ENCODE results near the gene KIF6. TPM values are rescaled to one million over a fixed set of nuclear protein-coding genes. Genes with fewer than 3 reads are reported as not detected.

Gene KIF6
- total RNA-seq, 2 experiments from 2014 or later = 0.62 to 0.96 TPM

- Mint-ChIP-seq H3K27ac (no peak overlapping the region), H3K27me3 (peaks cover 9% of the 10 kb centered on the region), H3K4me1 (no peaks in the 10 kb centered on the region), H3K4me3 (no peak overlapping the region), H3K9me3 (no peaks in the 10 kb centered on the region), H3K36me3 (no peaks in the 10 kb centered on the region)
- DNase-seq = no peak
Observed at GRCh38 chr6:39653612-39654011, 71.6 kb downstream of the KIF6 start.

- Mint-ChIP-seq H3K4me3 (no peak overlapping the region), H3K27me3 (peaks cover 9% of the 10 kb centered on the region), H3K9me3 (no peaks in the 10 kb centered on the region), H3K27ac (no peak overlapping the region), H3K36me3 (no peaks in the 10 kb centered on the region), H3K4me1 (no peaks in the 10 kb centered on the region)
- DNase-seq = no peak
Observed at GRCh38 chr6:39649996-39650395, 75.2 kb downstream of the KIF6 start.

GRCh38 chr6:39646751-39647420 is 78.3 kb downstream of the KIF6 start:
- no peak for DNase-seq
- no peak overlapping the region for H3K4me3 Mint-ChIP-seq
- no peak overlapping the region for H3K27ac Mint-ChIP-seq
- H3K27me3 Mint-ChIP-seq = peaks cover 11% of the 10 kb centered on the region
- no peaks in the 10 kb centered on the region for H3K36me3 Mint-ChIP-seq
- H3K4me1 Mint-ChIP-seq = no peaks in the 10 kb centered on the region
- H3K9me3 Mint-ChIP-seq = no peaks in the 10 kb centered on the region

DNA sequence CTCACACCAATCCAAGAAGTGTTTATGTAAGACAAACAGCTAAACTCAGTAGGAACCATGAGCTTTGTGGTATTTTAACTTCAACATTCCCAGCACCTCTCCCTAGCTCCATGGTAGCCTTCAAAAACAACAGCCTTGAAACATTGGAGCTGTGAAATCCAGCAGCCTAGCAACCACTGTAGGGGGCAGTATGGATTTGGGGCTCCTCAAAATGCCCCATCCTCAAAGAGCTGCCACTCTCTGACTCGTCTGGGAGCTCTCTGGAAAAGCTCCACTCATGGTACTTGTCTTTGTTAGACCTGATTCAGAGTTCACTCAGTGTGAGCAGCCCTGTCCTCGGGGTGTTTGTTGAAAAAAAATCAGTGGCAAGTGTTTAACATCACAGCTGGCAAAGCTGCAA is 82.9 kb downstream of the KIF6 start:
- no peaks in the 10 kb centered on the region for H3K9me3 Mint-ChIP-seq
- no peaks in the 10 kb centered on the region for H3K4me1 Mint-ChIP-seq
- no peak overlapping the region for H3K4me3 Mint-ChIP-seq
- H3K27me3 Mint-ChIP-seq = peaks cover 9% of the 10 kb centered on the region
- no peaks in the 10 kb centered on the region for H3K36me3 Mint-ChIP-seq
- no peak overlapping the region for H3K27ac Mint-ChIP-seq
- DNase-seq = no peak

- H3K27ac Mint-ChIP-seq = no peak overlapping the region
- H3K9me3 Mint-ChIP-seq = no peaks in the 10 kb centered on the region
- no peaks in the 10 kb centered on the region for H3K36me3 Mint-ChIP-seq
- no peaks in the 10 kb centered on the region for H3K4me1 Mint-ChIP-seq
- no peak overlapping the region for H3K4me3 Mint-ChIP-seq
- H3K27me3 Mint-ChIP-seq = peaks cover 15% of the 10 kb centered on the region
- DNase-seq = no peak
Observed at GRCh38 chr6:39638126-39638822, 86.9 kb downstream of the KIF6 start.

- Mint-ChIP-seq H3K27ac (no peak overlapping the region), H3K4me1 (no peaks in the 10 kb centered on the region), H3K36me3 (no peaks in the 10 kb centered on the region), H3K9me3 (no peaks in the 10 kb centered on the region), H3K27me3 (peaks cover 15% of the 10 kb centered on the region), H3K4me3 (no peak overlapping the region)
- DNase-seq = no peak
Observed at GRCh38 chr6:39634646-39635341, 90.4 kb downstream of the KIF6 start.

DNA sequence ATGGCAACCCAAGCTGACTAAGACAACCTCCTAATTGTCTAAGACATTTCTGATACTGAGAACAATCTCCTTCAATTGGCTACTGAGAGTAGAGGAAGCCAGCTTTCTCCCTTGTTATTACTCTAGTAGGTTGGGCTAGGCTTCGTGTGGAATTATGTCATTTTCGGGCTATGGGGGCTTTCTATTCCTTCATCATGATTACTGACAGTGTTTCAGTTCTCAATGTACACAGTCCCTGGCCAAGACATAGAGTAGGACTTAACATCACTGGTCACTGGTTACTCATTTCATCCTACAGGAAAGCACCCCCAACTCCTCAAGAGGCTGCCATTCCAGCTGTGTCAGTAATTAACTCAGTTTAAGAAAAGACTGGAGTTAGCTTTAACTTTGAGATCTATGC is 100.0 kb downstream of the KIF6 start:
- H3K9me3 Mint-ChIP-seq = no peaks in the 10 kb centered on the region
- no peaks in the 10 kb centered on the region for H3K4me1 Mint-ChIP-seq
- H3K27me3 Mint-ChIP-seq = peaks cover 21% of the 10 kb centered on the region
- no peak overlapping the region for H3K27ac Mint-ChIP-seq
- no peaks in the 10 kb centered on the region for H3K36me3 Mint-ChIP-seq
- DNase-seq = no peak
- H3K4me3 Mint-ChIP-seq = no peak overlapping the region

- Mint-ChIP-seq H3K4me3 (no peak overlapping the region), H3K4me1 (no peaks in the 10 kb centered on the region), H3K27me3 (peaks cover 18% of the 10 kb centered on the region), H3K9me3 (no peaks in the 10 kb centered on the region), H3K36me3 (no peaks in the 10 kb centered on the region), H3K27ac (no peak overlapping the region)
- no peak for DNase-seq
Observed at GRCh38 chr6:39623750-39624149, 101.5 kb downstream of the KIF6 start.

DNA sequence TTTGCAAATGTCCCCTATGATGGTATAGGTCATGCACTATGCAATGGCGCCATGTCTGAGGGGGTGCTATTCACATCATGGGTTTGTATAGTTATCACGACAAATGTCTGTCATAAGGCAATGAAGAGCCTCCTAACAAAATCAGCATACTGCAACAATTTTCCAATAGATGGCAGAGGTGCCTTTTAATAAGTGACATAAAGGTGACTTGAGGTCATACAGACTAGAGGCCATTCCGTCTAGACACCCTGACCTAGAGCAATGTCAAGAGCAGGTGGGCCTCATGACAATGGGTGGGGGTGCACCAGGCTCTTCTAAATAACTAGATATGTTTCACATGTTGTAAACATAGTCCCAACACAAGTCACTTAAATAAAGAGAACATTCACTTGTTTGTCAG is 107.7 kb downstream of the KIF6 start:
- no peaks in the 10 kb centered on the region for H3K9me3 Mint-ChIP-seq
- H3K27me3 Mint-ChIP-seq = peaks cover 18% of the 10 kb centered on the region
- DNase-seq = no peak
- H3K4me3 Mint-ChIP-seq = no peak overlapping the region
- H3K36me3 Mint-ChIP-seq = no peaks in the 10 kb centered on the region
- H3K27ac Mint-ChIP-seq = no peak overlapping the region
- H3K4me1 Mint-ChIP-seq = no peaks in the 10 kb centered on the region

- Mint-ChIP-seq H3K36me3 (no peaks in the 10 kb centered on the region), H3K4me3 (no peak overlapping the region), H3K27me3 (peaks cover 18% of the 10 kb centered on the region), H3K4me1 (no peaks in the 10 kb centered on the region), H3K9me3 (no peaks in the 10 kb centered on the region), H3K27ac (no peak overlapping the region)
- DNase-seq = no peak
Observed at GRCh38 chr6:39617026-39617425, 108.2 kb downstream of the KIF6 start.

DNA sequence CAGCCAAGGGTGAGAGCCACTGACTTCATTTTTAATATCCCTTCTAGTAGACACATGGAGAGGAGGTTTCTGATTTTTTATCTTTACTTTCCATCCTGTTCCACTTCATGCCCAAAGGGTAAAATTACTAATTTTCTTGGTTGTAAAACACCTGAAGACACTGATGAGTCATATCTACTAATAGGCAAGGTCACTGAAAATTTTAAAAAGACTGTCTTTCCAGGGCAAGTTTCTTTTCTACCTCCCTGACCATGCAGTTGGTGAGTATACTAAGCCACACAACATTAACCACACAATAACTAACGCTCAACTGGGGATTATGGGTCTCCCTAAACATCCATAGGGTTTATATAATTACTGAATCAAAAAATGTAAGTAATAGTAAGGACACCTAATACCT is 109.6 kb downstream of the KIF6 start:
- Mint-ChIP-seq H3K27me3 (peaks cover 18% of the 10 kb centered on the region), H3K4me3 (no peak overlapping the region), H3K27ac (no peak overlapping the region), H3K36me3 (no peaks in the 10 kb centered on the region), H3K9me3 (no peaks in the 10 kb centered on the region), H3K4me1 (no peaks in the 10 kb centered on the region)
- DNase-seq = no peak

DNA sequence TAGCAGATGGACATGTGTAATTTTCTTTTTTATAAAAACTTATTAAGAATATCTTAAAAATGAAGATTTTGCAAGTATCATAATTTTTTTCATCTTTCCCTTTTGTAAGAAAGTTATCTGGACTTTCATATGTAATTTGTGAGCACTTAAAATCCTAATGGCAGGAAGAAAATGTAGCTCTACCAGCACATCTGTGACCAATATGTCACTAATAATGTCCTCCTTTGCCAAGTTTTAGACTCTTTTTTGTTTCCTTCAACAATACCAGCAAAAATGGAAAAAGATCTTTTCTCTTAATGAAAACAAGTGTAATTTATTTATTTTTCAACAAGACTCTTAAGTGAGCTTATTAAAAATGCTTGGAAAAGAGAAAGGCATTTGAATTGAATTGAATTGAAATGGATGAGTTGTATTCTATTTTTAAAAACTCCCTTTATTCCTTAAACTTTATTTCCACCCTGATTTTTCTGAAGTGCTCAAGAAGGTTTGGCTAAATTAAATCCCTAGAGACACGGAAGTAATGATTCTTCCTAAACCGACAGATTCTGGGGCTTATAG is 110.7 kb downstream of the KIF6 start:
- Mint-ChIP-seq H3K27me3 (peaks cover 13% of the 10 kb centered on the region), H3K4me1 (no peaks in the 10 kb centered on the region), H3K9me3 (no peaks in the 10 kb centered on the region), H3K27ac (no peak overlapping the region), H3K36me3 (no peaks in the 10 kb centered on the region), H3K4me3 (no peak overlapping the region)
- no peak for DNase-seq

DNA sequence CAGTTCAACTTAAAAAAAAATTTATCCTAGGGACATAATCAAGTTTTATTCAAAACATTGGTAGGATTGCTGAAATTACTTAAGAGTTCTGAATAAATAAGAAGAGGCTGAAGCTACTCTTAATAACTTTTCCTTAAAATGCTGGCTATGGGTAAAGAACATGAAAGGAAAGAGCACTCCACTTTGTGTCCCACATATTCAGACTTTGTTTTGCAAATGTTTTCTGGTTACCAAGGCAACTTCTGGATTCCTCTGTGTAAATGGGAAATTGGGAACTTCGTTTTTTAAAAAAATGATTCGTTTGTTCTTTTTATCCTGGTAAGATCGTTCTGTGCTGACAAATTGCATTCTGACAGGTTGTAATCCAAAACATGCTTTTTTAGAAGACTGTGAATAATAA is 115.0 kb downstream of the KIF6 start:
- no peak overlapping the region for H3K27ac Mint-ChIP-seq
- H3K36me3 Mint-ChIP-seq = no peaks in the 10 kb centered on the region
- H3K9me3 Mint-ChIP-seq = no peaks in the 10 kb centered on the region
- H3K4me3 Mint-ChIP-seq = no peak overlapping the region
- no peak for DNase-seq
- peaks cover 16% of the 10 kb centered on the region for H3K27me3 Mint-ChIP-seq
- no peaks in the 10 kb centered on the region for H3K4me1 Mint-ChIP-seq

DNA sequence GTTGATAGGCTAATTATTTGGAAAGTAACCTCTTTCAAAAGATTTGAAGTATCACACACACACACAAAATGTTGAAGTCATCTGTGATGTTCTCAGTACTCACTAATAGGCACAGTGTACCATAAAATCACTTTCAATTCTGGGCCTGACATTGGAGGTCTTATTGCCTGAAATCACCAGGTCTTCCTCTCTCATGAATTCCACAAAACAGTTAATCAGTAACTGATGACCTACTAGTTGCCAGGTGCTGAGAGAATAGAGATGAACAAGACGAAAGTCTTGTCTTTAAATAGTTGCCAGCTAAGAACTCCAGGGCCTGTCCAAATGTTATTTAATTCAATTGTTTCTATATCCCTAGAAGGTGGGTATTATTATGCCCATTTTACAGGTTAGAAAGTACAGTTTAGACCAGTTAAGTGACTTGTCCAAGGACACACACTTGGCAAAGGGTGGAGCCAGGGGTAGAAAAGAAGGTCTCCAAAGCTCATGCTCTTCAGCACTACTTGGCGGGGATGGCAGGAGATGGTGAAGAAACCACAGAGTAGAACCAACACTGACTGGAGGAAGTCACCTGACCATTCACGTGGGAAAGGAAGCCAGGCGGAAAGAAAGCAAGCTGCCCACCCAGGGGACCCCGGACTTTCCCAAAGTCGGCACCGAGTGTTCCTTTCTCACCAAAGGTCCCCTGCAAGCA is 116.4 kb downstream of the KIF6 start:
- H3K4me1 Mint-ChIP-seq = no peaks in the 10 kb centered on the region
- no peak overlapping the region for H3K4me3 Mint-ChIP-seq
- no peaks in the 10 kb centered on the region for H3K36me3 Mint-ChIP-seq
- DNase-seq = no peak
- H3K9me3 Mint-ChIP-seq = no peaks in the 10 kb centered on the region
- H3K27ac Mint-ChIP-seq = no peak overlapping the region
- peaks cover 22% of the 10 kb centered on the region for H3K27me3 Mint-ChIP-seq

All from activated naive CD8-positive, alpha-beta T cell treated with anti-CD3 and anti-CD28 coated beads for 36 hours (primary cell).